HG03520 (cell line): Measurements from ENCODE around the gene CMSS1.
A peak's percentile ranks its signal among the peaks of the same experiment; 100 is the strongest.

Source experiments
- ATAC-seq: cut with Tn5 transposase; IDR thresholded peaks from one replicate; pipeline ENCODE4 v1.9.1; 2021; ENCODE audit warnings: mild to moderate bottlenecking, moderate library complexity; ENCODE audit not compliant: unreplicated experiment

CMSS1 gene

GRCh38 chr3:100010087-100010417 is 192.4 kb downstream of the CMSS1 start:
- ATAC-seq, result no peak

GRCh38 chr3:100018806-100019205 is 201.1 kb downstream of the CMSS1 start:
- no peak for ATAC-seq

- ATAC-seq, result no peak
These were observed 202.1 kb downstream of the CMSS1 start for GRCh38 chr3:100019719-100020118.

GRCh38 chr3:100020876-100021644 is 203.4 kb downstream of the CMSS1 start:
- ATAC-seq, result no peak

- no peak for ATAC-seq
These were observed 204.8 kb downstream of the CMSS1 start for GRCh38 chr3:100022506-100022905.

- no peak for ATAC-seq
These were observed 205.5 kb downstream of the CMSS1 start for GRCh38 chr3:100023150-100023549.

GRCh38 chr3:100023595-100023994 is 205.9 kb downstream of the CMSS1 start:
- ATAC-seq, result no peak

- no peak for ATAC-seq
These were observed 207.1 kb downstream of the CMSS1 start for GRCh38 chr3:100024520-100025303.

- no peak for ATAC-seq
These were observed 209.7 kb downstream of the CMSS1 start for GRCh38 chr3:100027321-100027720.

- no peak for ATAC-seq
These were observed 211.4 kb downstream of the CMSS1 start for GRCh38 chr3:100029052-100029451.

GRCh38 chr3:100029689-100030088 is 212.0 kb downstream of the CMSS1 start:
- peak; percentile 59 for ATAC-seq

- ATAC-seq, result no peak
These were observed 212.7 kb downstream of the CMSS1 start for GRCh38 chr3:100030346-100030745.

- no peak for ATAC-seq
These were observed 213.3 kb downstream of the CMSS1 start for GRCh38 chr3:100030914-100031425.

- ATAC-seq, result no peak
These were observed 214.6 kb downstream of the CMSS1 start for GRCh38 chr3:100032243-100032642.

GRCh38 chr3:100033184-100033583 is 215.5 kb downstream of the CMSS1 start:
- ATAC-seq, result no peak

- no peak for ATAC-seq
These were observed 216.3 kb downstream of the CMSS1 start for GRCh38 chr3:100033903-100034471.

GRCh38 chr3:100039075-100039474 is 221.4 kb downstream of the CMSS1 start:
- ATAC-seq, result no peak

- ATAC-seq, result no peak
These were observed 223.0 kb downstream of the CMSS1 start for GRCh38 chr3:100040451-100041225.

GRCh38 chr3:100041328-100041749 is 223.7 kb downstream of the CMSS1 start:
- no peak for ATAC-seq

- ATAC-seq, result no peak
These were observed 224.7 kb downstream of the CMSS1 start for GRCh38 chr3:100042166-100042981.
